ENCODE results near the gene SDHB. TPM values are rescaled to one million over a fixed set of nuclear protein-coding genes. Genes with fewer than 3 reads are reported as not detected.

SDHB gene
- total and polyA plus RNA-seq, 2 of the 8 experiments (the other 6 are each of a cell fraction or from before 2014, with no cell fraction given) = 84.0 to 98.7 TPM

DNA sequence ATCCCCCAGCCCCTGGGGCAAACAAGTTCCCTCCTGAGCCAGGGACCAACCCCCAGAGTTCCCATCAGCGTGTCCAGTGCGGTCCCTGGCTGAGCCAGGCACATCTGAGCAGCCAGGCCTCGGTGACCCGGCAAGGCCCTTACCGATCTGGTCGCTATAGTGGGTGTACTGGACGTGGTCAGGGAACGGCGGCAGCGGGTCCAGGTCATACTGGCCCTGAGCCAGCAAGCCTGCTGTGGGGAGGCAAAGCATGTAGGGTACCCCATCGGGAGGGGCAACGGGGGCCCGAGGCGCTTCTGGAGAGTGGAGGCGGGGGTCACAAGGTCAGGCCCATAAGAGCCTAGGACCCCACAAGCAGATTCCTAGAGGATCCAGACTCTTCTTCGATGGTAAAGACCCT is 76.9 kb downstream of the SDHB start:
- H3K23me2 ChIP-seq (ENCODE audit: low read depth, low read length) = peaks cover 6% of the 10 kb centered on the region
- H2BK5ac ChIP-seq (ENCODE audit: low read depth, low read length) = no peak overlapping the region; the same call in 1 of the 2 replicates
- peaks cover 0 to 27% of the 10 kb centered on the region in 2 experiments; a peak in 2 of 4 replicates for H3K79me2 ChIP-seq (ENCODE audit: control insufficient read depth in 1 of 2, insufficient read depth in 2 of 2, low read length in 2 of 2)
- no peak overlapping the region for H2AFZ ChIP-seq (ENCODE audit: low read length)
- no peak overlapping the region for H3K4ac ChIP-seq (replicated peaks; ENCODE audit: insufficient read length, low read depth, low read length)
- no peak overlapping the region for H2AK5ac ChIP-seq (ENCODE audit: low read depth, low read length)
- H3K9ac ChIP-seq (replicated peaks in 1 of 4; ENCODE audit: extremely low read depth in 1 of 4, low read depth in 3 of 4, low read length in 3 of 4) = no peak overlapping the region
- peaks cover 0 to 24% (median 16%) of the 10 kb centered on the region in 4 experiments; a peak in 6 of 7 replicates for H3K4me1 ChIP-seq (replicated peaks in 1 of 4; ENCODE audit: control insufficient read depth in 3 of 4, insufficient read depth in 4 of 4, low read length in 3 of 4)
- H3K36me3 ChIP-seq (ENCODE audit: control insufficient read depth in 2 of 4, insufficient read depth in 4 of 4, low read length in 3 of 4) = peaks cover 9 to 31% (median 19%) of the 10 kb centered on the region in 4 experiments
- H3K27me3 ChIP-seq (replicated peaks in 1 of 4; ENCODE audit: control insufficient read depth in 3 of 4, extremely low read depth in 1 of 4, insufficient read depth in 3 of 4, low read length in 3 of 4) = peaks cover 0 to 3% (median 0%) of the 10 kb centered on the region in 4 experiments; a peak in 1 of 7 replicates
- no peak overlapping the region for H3K56ac ChIP-seq (replicated peaks; ENCODE audit: insufficient read length, low read depth, low read length)
- no peak overlapping the region for H3K4me3 ChIP-seq (ENCODE audit: extremely low read depth in 1 of 4, insufficient read depth in 2 of 4, low read depth in 3 of 4, low read length in 4 of 4)
- peaks cover 11 to 23% of the 10 kb centered on the region in 2 experiments for H4K20me1 ChIP-seq (replicated peaks in 1 of 2; ENCODE audit: control insufficient read depth in 1 of 2, insufficient read depth in 2 of 2, low read length in 2 of 2)
- H3K79me1 ChIP-seq (ENCODE audit: low read depth, low read length) = peaks cover 12% of the 10 kb centered on the region
- H4K8ac ChIP-seq (ENCODE audit: extremely low read depth, insufficient read depth, low read length) = no peak overlapping the region
- no peak overlapping the region for H4K5ac ChIP-seq (ENCODE audit: insufficient read length, low read depth, low read length)
- no peak overlapping the region for H2BK20ac ChIP-seq (ENCODE audit: low read length)
- WGBS, 2 experiments (ENCODE audit: extremely low coverage in 1 of 2, insufficient coverage in 1 of 2, insufficient read length in 1 of 2, insufficient replicate concordance in 2 of 2, low coverage in 1 of 2, low lambda C conversion rate in 2 of 2, missing lambda C conversion rate in 1 of 2) = 88% methylated on average over 16 of the region's 16 CpGs; no CpG with 5 or more reads in 1 of the 2 experiments
- H3K18ac ChIP-seq (ENCODE audit: extremely low read depth, low read length) = no peak overlapping the region
- ChIA-PET CTCF (ENCODE audit: partially characterized antibody) (interaction anchor here (1.5 to 2.3 kb wide), 3 partner anchors 10 to 351 kb away, joined by 4 to 23 read pairs (median 4); no protein-coding TSS in a partner anchor), POLR2A (ENCODE audit: partially characterized antibody) (interaction anchor here (1.1 to 6.6 kb wide), 4 partner anchors 8 to 13 kb away, joined by 5 to 92 read pairs (median 14); no protein-coding TSS in a partner anchor)
- no peak overlapping the region for H4K91ac ChIP-seq (replicated peaks; ENCODE audit: insufficient read length, low read length)
- H3K4me2 ChIP-seq (ENCODE audit: insufficient read depth in 1 of 2, low read depth in 2 of 2, low read length in 2 of 2) = no peak overlapping the region
- no peak for DNase-seq (ENCODE audit: low read depth in 1 of 2, low spot score in 2 of 2)
- no peak overlapping the region for H3K23ac ChIP-seq (ENCODE audit: insufficient read length)
- FAIRE-seq = no peak
- peak in 1 of 2 experiments; percentile 23; a peak in 1 of 3 replicates for TF ChIP-seq POLR2A (IDR thresholded peaks at IDR 0.05; ENCODE audit: control extremely low read depth in 1 of 2, low read depth in 2 of 2, low read length in 2 of 2)
- no peak for TF ChIP-seq TBP (IDR thresholded peaks at IDR 0.05; ENCODE audit: low read depth, low read length)
- H3K14ac ChIP-seq (ENCODE audit: insufficient read length) = no peak overlapping the region
- H2BK120ac ChIP-seq (replicated peaks; ENCODE audit: low read depth, low read length) = no peak overlapping the region
- H3K9me3 ChIP-seq (ENCODE audit: insufficient read depth in 2 of 2, low read depth in 1 of 2, low read length in 1 of 2) = no peaks in the 10 kb centered on the region
- no peak overlapping the region for H3K27ac ChIP-seq (ENCODE audit: low read depth, low read length)
- no peak overlapping the region for H2BK15ac ChIP-seq (ENCODE audit: low read length)
- H2BK12ac ChIP-seq (ENCODE audit: low read depth, low read length) = no peak overlapping the region
